Mammary microvascular endothelial cell (primary cell): Measurements from ENCODE around the gene HIPK1. TPM values are rescaled to one million over a fixed set of nuclear protein-coding genes. Genes with fewer than 3 reads are reported as not detected.

ENCODE experiments used
- total RNA-seq: library from RNA; depleted of rRNA; stranded (reverse); fragments of >200 nt; gene quantifications from 2 replicates; pipeline ENCODE4 v1.2.3, GENCODE V29; 2015

HIPK1 gene
- total RNA-seq = 21.4 and 24.9 TPM in 2 replicates

DNA sequence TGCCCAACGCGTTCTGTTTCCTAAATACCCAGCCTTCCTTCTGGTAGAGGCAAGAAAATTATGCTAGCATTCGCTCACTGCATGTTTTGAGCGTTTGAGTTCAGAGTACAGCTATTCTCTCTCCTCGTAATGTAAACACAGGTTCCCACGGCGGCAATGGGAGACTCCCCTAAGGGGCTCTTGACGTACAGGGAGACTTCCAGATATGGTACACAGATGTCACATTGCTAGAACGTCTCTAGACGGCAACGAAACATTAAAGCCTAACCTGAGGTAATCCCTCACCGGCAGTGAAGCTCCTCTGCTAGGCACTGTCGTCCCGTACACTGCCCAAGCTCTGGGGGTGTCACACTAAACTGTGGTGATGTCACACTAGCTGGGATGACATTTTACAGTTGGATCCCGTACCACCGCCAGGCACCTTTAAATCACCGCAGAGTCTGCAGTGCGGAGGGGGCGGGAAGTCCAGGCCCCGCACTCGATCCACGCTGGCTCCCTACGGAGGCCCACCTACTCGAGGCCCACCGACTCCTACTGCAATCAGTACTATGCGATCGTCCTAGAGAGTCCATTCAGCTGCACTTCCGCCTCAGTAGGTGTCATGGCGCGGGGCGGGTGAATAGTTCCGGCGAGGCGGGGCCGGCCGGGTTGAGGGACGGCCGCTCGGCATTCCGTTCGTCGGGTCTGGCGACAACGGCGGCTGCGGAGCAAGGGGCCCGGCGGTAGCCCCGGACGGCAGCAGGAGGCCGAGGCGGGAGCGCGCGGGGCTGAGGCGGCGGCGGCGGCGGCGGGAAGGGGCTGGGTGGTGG is at the start of gene HIPK1:
TSS of gene HIPK1 (plus strand) at position 384 of the 809 bp plus-strand sequence.

DNA sequence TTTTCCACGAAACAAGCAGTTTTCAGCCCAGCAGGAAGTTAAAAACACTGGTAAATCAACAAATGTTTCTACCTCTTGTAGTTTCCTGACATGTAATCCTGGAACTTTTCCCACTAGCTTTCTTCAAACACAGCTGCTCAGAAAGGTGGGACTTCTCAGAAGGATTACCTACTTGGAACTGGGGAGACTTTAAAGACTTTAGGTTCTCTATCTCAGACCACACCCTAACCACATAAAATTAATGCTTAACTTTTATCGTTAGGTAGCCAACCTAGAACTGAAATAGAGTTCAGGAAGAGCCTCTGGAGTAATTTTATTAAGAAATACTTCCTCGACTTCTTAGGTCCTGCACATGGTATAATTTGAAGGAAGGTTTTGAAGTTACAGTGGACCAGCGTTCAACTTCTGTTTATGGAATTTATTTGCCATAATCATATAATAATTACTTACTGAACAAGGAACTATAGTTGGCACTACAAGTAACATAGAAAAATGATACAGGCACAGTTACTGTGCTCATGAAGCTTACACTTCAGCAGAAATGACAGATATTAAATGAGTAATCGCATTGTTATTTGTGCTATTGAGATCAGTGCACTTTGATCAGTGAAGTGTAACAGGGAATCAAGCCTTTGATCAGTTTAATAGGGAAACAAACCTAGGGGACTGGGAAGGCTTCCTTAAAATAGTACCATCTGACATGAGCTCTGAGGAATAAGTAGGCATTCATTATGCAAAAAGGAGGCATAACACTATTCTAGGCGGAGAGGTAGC is 41.5 kb upstream of the HIPK1 start, which contains the start of gene BCL2L15:
TSS of gene BCL2L15 (minus strand) at position 180 of the 774 bp plus-strand sequence. CDS start 206 bp downstream, outside the sequence.

DNA sequence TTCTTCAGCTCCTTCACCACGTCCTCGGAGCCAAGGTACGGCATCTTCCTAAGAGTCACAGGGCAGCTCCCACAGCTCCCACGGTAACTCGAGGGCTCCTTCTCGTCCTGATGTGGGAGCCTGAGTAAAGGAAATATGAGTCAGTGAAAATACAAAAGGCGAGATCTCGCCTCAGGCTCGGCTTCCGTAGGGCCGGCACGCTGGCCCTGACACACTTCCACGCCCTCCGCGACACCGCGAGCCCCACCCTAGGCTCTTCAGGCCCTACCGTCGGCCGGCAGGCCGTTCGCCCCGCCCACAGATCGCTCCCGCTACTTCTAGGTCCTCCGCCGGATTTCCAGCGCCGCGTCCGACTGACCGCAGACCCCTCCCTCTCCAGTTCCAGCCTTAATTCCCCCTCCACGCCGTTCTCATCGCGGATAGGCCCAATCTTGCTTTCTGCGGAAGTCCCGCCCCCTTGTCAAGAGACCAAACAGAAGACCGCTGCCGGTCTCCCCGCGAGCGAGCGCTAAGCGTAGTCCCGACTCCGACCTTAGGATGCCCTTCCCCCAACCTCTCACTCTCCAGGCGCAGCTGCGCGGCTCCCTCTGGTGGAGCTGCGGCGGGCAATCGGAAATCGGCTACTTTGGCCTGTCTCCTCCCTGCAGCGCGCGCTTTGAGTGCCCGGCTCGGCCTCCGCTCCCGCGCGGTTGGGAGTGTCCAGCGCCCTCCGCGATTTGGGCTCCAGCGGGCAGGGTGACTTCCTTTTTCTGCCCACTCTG is 24.3 kb upstream of the HIPK1 start, which contains the start of the genes AP4B1 and DCLRE1B:
TSS of gene AP4B1 (minus strand) at position 126 of the 761 bp plus-strand sequence. CDS start at position 44, 82 bp downstream.
TSS of gene DCLRE1B (plus strand) at position 653 of the 761 bp plus-strand sequence. CDS start 261 bp downstream, outside the sequence.

GRCh38 chr1:113978863-113979702 is 50.0 kb downstream of the HIPK1 start, which contains the start of gene OLFML3:
OLFML3 (plus strand) TSS chr1:113979474; CDS start chr1:113979517, 43 bp downstream.

Other genes starting within 250 kb of the HIPK1 start
- gene PHTF1, start 169.8 kb upstream of the HIPK1 start, total RNA-seq = 28.2 and 33.2 TPM in 2 replicates
- gene RSBN1, start 116.8 kb upstream of the HIPK1 start, total RNA-seq = 6.2 and 10.5 TPM in 2 replicates
- 3.1 TPM in 2 replicates for gene PTPN22, start 57.6 kb upstream of the HIPK1 start, total RNA-seq
- gene BCL2L15, start 41.7 kb upstream of the HIPK1 start, total RNA-seq = 0.07 TPM in 1 of 2 replicates, not detected in the other
- gene AP4B1, start 24.5 kb upstream of the HIPK1 start, total RNA-seq = 17.0 and 18.2 TPM in 2 replicates
- 9.1 and 10.6 TPM in 2 replicates for gene DCLRE1B, start 24.0 kb upstream of the HIPK1 start, total RNA-seq
- gene OLFML3, start 50.1 kb downstream of the HIPK1 start, total RNA-seq = 0.93 and 1.9 TPM in 2 replicates
- gene SYT6, start 224.5 kb downstream of the HIPK1 start, total RNA-seq = not detected in 2 replicates